Measurements from ENCODE around the gene UNC93A.
"Not testable (repeated sequence)": the region's sequence is repeated elsewhere in the genome, so short reads cannot be mapped to it uniquely, and the experiment has no call there.

UNC93A gene

GRCh38 chr6:167294651-167295494 lies 3.8 kb downstream of the UNC93A start:
- DNase-seq: no peak

- DNase-seq: peak; percentile 39
Measured at GRCh38 chr6:167295495-167296292, 4.6 kb downstream of the UNC93A start.

DNA sequence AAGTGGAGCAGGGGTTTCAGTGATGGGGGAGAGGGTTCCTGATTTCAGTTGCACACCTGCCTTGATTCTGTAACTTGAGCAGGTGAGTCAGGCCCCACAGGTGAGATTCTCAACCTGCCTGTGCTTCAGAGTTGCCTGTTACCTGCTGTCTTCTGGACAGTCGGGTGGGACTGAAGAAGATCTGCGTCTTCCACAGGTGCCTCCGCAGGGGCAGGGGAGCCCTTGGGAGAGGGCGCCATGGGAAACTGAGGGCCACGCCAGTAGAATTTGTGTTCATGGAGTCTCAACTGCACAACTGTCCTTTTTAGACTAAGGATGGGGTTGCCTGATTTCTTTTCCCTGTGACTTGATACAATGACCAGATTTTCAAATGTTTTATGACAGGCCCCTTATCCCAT lies 5.2 kb downstream of the UNC93A start:
- no peak for DNase-seq

GRCh38 chr6:167296902-167297301 lies 5.8 kb downstream of the UNC93A start:
- DNase-seq: no peak

GRCh38 chr6:167298127-167298526 lies 7.0 kb downstream of the UNC93A start:
- no peak for DNase-seq

DNA sequence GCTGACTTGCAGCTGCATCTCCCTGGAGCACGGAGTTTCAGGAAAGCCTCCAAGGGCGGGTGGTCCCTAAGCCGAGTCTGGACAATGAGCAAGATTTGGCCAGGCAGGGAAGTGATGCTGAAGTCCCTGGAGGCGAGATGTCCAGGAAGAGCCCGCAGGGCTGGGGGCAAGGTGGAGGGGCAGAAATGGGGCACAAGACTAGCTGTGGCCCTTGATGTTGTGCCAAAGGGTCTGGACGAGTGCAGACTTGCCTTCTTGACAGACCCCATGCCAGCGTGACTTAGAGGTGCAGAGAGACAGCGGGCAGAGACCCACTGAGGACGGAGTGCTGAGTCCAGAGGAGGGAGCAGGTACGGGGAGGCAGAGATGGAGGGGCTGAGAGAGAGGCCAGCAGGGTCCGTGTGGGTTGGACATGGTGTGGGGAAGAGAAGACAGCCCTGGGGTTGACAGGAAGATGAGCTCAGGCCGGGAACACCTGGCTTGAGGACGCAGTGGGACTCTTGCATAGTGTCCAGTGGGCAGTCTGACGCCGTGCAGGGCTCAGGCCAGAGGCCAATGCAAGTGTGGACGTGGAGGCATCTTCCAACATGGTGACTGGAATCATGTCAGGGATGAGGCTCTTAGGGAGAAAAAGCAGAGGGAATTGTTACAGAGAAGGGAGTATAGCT lies 8.7 kb downstream of the UNC93A start:
- no peak for DNase-seq

DNA sequence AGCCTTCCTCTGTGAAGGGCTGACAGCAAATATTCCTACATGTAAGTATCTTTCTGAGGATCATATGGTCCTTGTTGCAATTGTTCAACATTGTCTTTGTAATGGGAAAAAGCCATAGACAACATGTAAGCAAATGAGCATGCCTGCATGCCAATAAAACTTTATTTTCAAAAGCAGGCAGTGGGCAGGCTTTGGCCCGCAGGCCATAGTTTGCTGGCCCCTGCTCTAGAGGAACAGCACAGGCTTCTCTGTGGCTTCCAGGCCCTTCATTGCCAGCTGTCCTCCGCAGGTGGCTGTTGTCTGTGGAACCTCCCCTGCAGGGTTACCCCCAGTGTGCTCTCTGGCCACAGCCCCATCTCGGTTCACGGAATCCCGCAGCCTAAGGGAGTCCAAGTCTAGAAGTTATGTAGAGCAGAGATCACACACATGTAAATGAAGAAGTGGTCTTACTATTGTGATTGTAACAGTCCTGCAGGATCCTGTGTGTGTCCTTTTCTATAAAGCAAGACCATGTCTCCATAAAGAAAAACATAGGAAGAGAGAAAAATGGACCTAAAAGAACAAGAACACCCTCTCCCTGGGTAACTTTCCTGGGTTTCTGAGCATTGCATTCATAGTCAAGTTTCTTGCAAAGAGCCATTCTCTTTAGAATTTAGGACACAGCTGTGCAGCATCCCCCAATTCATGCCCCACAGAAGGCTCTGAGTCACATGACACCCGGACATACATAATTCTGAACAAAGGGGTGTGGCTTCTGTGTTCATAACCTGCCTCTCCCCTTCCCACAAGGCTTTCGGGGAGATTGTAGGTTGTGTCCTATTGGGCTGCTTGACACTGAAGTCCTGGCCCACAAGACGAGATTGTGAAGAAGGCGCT lies 10.0 kb downstream of the UNC93A start:
- DNase-seq: no peak

- DNase-seq: no peak
Measured at GRCh38 chr6:167302074-167302473, 11.0 kb downstream of the UNC93A start.

DNA sequence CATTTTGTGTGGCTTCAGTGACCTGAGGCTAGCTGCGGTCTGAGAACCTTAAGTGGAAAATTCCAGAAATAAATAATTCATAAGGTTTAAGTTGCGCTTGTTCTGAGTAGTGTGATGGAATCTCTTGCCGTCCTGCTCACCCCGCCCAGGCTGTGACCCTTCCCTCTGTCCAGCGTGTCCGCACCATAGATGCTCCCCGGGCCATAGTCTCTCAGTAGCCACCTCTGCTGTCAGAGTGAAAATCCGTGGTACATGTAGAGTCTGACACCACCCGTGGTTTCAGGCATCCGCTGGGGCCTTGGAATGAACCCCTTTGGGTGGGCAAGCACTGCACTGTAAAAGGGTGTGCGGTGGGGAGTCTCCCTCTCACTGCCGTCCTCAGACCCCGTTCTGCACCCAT lies 11.7 kb downstream of the UNC93A start:
- DNase-seq: no peak

GRCh38 chr6:167303675-167304625 lies 12.8 kb downstream of the UNC93A start:
- no peak for DNase-seq

- no peak for DNase-seq
Measured at GRCh38 chr6:167304912-167305311, 13.8 kb downstream of the UNC93A start.

GRCh38 chr6:167305796-167306195 lies 14.7 kb downstream of the UNC93A start:
- no peak for DNase-seq

DNA sequence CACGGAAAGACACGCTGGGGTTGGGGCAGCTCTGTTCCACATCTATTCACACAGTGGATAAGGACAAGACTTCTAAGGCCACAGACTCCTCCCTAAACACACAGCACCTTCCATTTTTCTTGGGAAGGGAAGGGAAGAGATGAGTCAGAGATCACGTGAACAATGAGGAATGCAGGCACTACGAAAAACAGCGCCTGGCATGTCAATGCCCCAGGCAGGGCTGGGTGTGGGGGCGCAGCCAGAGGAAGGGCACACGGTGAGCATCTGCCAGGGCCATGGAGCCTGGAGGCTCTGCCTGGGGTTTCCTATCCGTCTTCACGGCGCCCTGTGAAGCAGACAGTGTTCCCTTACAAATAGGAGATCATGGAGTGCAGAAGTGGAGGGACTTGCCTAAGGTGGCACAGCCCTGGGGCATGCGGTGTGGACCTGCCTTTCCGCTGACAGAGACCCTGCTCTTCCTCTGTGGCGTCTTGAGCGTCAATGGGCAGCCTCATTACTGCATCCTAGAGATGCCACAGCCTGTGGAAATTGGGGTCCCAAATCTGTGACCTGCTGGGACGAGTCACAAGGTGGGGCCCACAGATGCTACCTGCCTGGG lies 15.4 kb downstream of the UNC93A start:
- no peak for DNase-seq

- DNase-seq: no peak
Measured at GRCh38 chr6:167307342-167307955, 16.3 kb downstream of the UNC93A start.

- DNase-seq: no peak
Measured at GRCh38 chr6:167308207-167308606, 17.1 kb downstream of the UNC93A start.

- DNase-seq: not testable (repeated sequence)
Measured at GRCh38 chr6:167309355-167310192, 18.5 kb downstream of the UNC93A start.

DNA sequence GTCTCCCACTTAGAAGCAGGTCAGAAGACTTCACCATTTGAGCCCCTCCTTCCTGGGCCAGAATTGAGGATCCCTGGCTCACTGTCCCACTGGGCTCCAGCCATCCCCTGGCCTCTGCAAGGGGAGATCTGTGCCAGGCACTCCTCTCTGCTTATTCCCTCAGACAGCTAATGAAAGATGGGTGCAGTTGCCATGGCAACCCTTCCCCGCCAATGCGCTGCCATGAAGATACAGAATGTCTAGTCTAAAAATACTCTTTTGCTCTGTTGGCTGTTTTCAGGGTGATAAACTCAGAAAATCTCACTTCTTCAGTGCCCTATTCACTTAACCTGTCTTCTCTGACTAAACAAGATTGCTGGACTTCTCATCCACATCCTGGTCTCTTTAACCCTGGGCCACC lies 20.2 kb downstream of the UNC93A start:
- no peak for DNase-seq

- DNase-seq: not testable (repeated sequence)
Measured at GRCh38 chr6:167311691-167312090, 20.6 kb downstream of the UNC93A start.

GRCh38 chr6:167314180-167314821 lies 23.2 kb downstream of the UNC93A start:
- DNase-seq: no peak
